Panc1 (cell line): ENCODE data around the gene MEX3A.

Experiments
- POLR2AphosphoS5 ChIP-seq: IDR thresholded peaks from 2 replicates; pipeline ENCODE4 v1.6.1; 2012; ENCODE audit warnings: mild to moderate bottlenecking, low read depth, low read length, moderate library complexity
- SIN3A ChIP-seq: IDR thresholded peaks from 2 replicates; pipeline ENCODE4 v1.6.1; 2012; ENCODE audit warnings: low read depth, mild to moderate bottlenecking, low read length, moderate library complexity, borderline replicate concordance; ENCODE audit not compliant: insufficient read depth
- TCF7L2 ChIP-seq: IDR thresholded peaks from 2 replicates; pipeline ENCODE4 v1.6.1; 2011; ENCODE audit warnings: mild to moderate bottlenecking, low read depth, low read length, inconsistent platforms
- TF ChIP-seq, protein P1 (sequence below): fragments of 450-650 bp; IDR thresholded peaks from 2 replicates; pipeline ENCODE4 v1.5.1; 2017; ENCODE audit warnings: mild to moderate bottlenecking
- TF ChIP-seq, protein P2 (sequence below), 2 experiments: IDR thresholded peaks; 2 replicates each; pipeline ENCODE4 v1.6.1; 2011 to 2012; ENCODE audit warnings: low read depth in 2 of 2, control low read depth in 1 of 2, low read length in 1 of 2, mild to moderate bottlenecking in 1 of 2, moderate library complexity in 1 of 2; ENCODE audit not compliant: insufficient read depth in 1 of 2

DNA sequence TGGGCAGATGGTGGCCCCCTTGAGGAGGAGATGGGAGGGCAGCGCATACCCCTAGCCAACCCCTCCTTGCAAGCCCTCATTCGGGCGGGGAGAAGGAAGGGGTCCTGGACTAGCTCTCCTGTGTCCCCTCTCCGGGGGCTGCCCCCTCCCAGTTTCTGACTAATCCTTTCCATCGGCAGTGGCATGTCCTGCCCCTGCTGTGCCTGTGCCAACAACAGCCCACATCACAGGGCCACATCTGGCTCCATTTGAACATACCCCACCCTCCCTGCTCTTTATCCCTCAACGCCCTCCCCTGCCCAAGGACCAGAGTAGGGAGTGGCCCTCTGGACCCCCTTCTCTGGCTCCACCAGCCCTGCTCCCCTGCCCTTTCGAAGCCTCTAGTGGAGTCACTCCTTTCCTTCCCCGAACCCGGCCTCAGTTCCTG lies 21.3 kb upstream of the MEX3A start:
- no peak for TF ChIP-seq POLR2AphosphoS5
- TF ChIP-seq, protein P1, sequence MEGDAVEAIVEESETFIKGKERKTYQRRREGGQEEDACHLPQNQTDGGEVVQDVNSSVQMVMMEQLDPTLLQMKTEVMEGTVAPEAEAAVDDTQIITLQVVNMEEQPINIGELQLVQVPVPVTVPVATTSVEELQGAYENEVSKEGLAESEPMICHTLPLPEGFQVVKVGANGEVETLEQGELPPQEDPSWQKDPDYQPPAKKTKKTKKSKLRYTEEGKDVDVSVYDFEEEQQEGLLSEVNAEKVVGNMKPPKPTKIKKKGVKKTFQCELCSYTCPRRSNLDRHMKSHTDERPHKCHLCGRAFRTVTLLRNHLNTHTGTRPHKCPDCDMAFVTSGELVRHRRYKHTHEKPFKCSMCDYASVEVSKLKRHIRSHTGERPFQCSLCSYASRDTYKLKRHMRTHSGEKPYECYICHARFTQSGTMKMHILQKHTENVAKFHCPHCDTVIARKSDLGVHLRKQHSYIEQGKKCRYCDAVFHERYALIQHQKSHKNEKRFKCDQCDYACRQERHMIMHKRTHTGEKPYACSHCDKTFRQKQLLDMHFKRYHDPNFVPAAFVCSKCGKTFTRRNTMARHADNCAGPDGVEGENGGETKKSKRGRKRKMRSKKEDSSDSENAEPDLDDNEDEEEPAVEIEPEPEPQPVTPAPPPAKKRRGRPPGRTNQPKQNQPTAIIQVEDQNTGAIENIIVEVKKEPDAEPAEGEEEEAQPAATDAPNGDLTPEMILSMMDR: no peak
- no peak for TF ChIP-seq SIN3A
- TF ChIP-seq, protein P2, sequence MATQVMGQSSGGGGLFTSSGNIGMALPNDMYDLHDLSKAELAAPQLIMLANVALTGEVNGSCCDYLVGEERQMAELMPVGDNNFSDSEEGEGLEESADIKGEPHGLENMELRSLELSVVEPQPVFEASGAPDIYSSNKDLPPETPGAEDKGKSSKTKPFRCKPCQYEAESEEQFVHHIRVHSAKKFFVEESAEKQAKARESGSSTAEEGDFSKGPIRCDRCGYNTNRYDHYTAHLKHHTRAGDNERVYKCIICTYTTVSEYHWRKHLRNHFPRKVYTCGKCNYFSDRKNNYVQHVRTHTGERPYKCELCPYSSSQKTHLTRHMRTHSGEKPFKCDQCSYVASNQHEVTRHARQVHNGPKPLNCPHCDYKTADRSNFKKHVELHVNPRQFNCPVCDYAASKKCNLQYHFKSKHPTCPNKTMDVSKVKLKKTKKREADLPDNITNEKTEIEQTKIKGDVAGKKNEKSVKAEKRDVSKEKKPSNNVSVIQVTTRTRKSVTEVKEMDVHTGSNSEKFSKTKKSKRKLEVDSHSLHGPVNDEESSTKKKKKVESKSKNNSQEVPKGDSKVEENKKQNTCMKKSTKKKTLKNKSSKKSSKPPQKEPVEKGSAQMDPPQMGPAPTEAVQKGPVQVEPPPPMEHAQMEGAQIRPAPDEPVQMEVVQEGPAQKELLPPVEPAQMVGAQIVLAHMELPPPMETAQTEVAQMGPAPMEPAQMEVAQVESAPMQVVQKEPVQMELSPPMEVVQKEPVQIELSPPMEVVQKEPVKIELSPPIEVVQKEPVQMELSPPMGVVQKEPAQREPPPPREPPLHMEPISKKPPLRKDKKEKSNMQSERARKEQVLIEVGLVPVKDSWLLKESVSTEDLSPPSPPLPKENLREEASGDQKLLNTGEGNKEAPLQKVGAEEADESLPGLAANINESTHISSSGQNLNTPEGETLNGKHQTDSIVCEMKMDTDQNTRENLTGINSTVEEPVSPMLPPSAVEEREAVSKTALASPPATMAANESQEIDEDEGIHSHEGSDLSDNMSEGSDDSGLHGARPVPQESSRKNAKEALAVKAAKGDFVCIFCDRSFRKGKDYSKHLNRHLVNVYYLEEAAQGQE (IDR thresholded peaks at IDR 0.05; ENCODE audit: insufficient read depth in 1 of 2, low read depth in 2 of 2, low read length in 1 of 2): no peak
- no peak for TF ChIP-seq TCF7L2
